HCT116 (cell line): ENCODE measurements around the gene CPNE7.

Source experiments
- EZH2 ChIP-seq: fragments of 200-600 bp; sonication (generic); IDR thresholded peaks from 2 replicates; pipeline ENCODE4 v1.6.1; 2017; ENCODE audit warnings: antibody characterized with exemption, mixed run types
- MAX ChIP-seq: IDR thresholded peaks from 2 replicates; pipeline ENCODE4 v1.6.1; 2012

- no peak for TF ChIP-seq MAX
- no peak for TF ChIP-seq EZH2
These were observed 29.2 kb downstream of the CPNE7 start for GRCh38 chr16:89604764-89605163.
